NCI-H1092 treated with DMSO at 0.1 percent for 48 hours (cell line): ENCODE data around the gene ITGA7.

Source experiments
- DNase-seq: peaks from one replicate; lab custom pipeline; 2025; lab: John Stamatoyannopoulos, UW

Gene ITGA7

GRCh38 chr12:55718624-55719275 lies 11.0 kb upstream of the ITGA7 start:
- no peak for DNase-seq

- no peak for DNase-seq
These were observed 10.3 kb upstream of the ITGA7 start for GRCh38 chr12:55718015-55718414.

- no peak for DNase-seq
These were observed 9.6 kb upstream of the ITGA7 start for GRCh38 chr12:55717011-55718007.

GRCh38 chr12:55716582-55716957 lies 8.9 kb upstream of the ITGA7 start:
- DNase-seq = no peak

- peak; percentile 78 for DNase-seq
These were observed 8.3 kb upstream of the ITGA7 start, which contains the start of gene BLOC1S1 for GRCh38 chr12:55715833-55716581. Gene BLOC1S1, plus strand, starts transcription at chr12:55716046. Its CDS starts 6 bp downstream, at chr12:55716052.

- no peak for DNase-seq
These were observed 7.6 kb upstream of the ITGA7 start for GRCh38 chr12:55715169-55715764.

- no peak for DNase-seq
These were observed 6.0 kb upstream of the ITGA7 start for GRCh38 chr12:55713721-55714120.

- DNase-seq = no peak
These were observed 5.2 kb upstream of the ITGA7 start for GRCh38 chr12:55712700-55713415.

- DNase-seq = no peak
These were observed 4.3 kb upstream of the ITGA7 start for GRCh38 chr12:55711786-55712553.

GRCh38 chr12:55708695-55709233 lies 1.1 kb upstream of the ITGA7 start:
- no peak for DNase-seq

GRCh38 chr12:55707219-55707671 lies 459 bp downstream of the ITGA7 start:
- DNase-seq = no peak

GRCh38 chr12:55706568-55707218 lies 1.0 kb downstream of the ITGA7 start:
- no peak for DNase-seq

- DNase-seq = no peak
These were observed 1.8 kb downstream of the ITGA7 start for GRCh38 chr12:55705782-55706402.

- DNase-seq = no peak
These were observed 2.6 kb downstream of the ITGA7 start for GRCh38 chr12:55704824-55705718.

- DNase-seq = no peak
These were observed 3.6 kb downstream of the ITGA7 start for GRCh38 chr12:55703901-55704761.

- no peak for DNase-seq
These were observed 4.4 kb downstream of the ITGA7 start for GRCh38 chr12:55703288-55703687.

- DNase-seq = no peak
These were observed 4.8 kb downstream of the ITGA7 start for GRCh38 chr12:55702861-55703260.
